DOHH2 (cell line): ENCODE data around the gene NET1.

Experiments used
- EZH2phosphoT487 ChIP-seq: fragments of 200-600 bp; sonication (generic); IDR thresholded peaks from 2 replicates; pipeline ENCODE4 v1.6.1; 2017; ENCODE audit warnings: borderline replicate concordance, mild to moderate bottlenecking, antibody characterized with exemption, low read length, moderate library complexity, mixed read lengths
- TF ChIP-seq, protein P1 (sequence below): fragments of 200-600 bp; sonication (generic); IDR thresholded peaks from one replicate; pipeline ENCODE4 v1.5.1; 2014; ENCODE audit warnings: antibody characterized with exemption, mild to moderate bottlenecking, low read depth, low read length; ENCODE audit not compliant: poor library complexity, severe bottlenecking

DNA sequence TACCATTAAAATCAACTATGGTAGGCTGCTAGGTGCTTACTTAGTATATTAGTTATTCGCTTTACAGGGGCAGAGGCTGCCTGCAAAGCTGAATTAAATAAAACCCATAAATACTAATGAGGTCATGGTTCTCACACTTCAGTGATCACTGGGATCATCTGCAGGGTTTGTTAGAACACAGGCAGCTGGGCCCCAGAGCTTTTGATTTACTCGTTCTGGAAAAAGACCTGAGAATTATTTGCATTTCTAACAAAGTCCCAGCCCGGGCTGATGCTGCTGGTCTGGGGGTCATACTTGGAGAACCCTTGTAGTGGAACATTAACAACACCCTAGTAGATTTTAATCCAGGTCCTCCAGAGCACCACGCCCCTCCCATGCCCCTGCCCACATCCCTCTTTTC is 39.0 kb upstream of the NET1 start:
- TF ChIP-seq, protein P1, sequence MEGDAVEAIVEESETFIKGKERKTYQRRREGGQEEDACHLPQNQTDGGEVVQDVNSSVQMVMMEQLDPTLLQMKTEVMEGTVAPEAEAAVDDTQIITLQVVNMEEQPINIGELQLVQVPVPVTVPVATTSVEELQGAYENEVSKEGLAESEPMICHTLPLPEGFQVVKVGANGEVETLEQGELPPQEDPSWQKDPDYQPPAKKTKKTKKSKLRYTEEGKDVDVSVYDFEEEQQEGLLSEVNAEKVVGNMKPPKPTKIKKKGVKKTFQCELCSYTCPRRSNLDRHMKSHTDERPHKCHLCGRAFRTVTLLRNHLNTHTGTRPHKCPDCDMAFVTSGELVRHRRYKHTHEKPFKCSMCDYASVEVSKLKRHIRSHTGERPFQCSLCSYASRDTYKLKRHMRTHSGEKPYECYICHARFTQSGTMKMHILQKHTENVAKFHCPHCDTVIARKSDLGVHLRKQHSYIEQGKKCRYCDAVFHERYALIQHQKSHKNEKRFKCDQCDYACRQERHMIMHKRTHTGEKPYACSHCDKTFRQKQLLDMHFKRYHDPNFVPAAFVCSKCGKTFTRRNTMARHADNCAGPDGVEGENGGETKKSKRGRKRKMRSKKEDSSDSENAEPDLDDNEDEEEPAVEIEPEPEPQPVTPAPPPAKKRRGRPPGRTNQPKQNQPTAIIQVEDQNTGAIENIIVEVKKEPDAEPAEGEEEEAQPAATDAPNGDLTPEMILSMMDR: no peak
- no peak for TF ChIP-seq EZH2phosphoT487
